ENCODE results near the gene FGFR3.

Gene FGFR3

GRCh38 chr4:1792832-1793495 is at the start of gene FGFR3:
TSS of gene FGFR3 (plus strand) at chr4:1793293. CDS start at chr4:1793935, 642 bp downstream.
- peak; percentile 35 to 58 for DNase-seq

- DNase-seq: no peak
These were observed 49.5 kb upstream of the FGFR3 start for GRCh38 chr4:1743551-1743950.

GRCh38 chr4:1743975-1744374 is 49.1 kb upstream of the FGFR3 start:
- DNase-seq: no peak

GRCh38 chr4:1744552-1744951 is 48.5 kb upstream of the FGFR3 start:
- no peak for DNase-seq

- DNase-seq: no peak
These were observed 47.9 kb upstream of the FGFR3 start for GRCh38 chr4:1745165-1745564.

GRCh38 chr4:1745697-1746096 is 47.4 kb upstream of the FGFR3 start:
- DNase-seq: no peak

- DNase-seq: peak; percentile 88 to 89
These were observed 46.8 kb upstream of the FGFR3 start for GRCh38 chr4:1746265-1746691.

- DNase-seq: no peak
These were observed 46.0 kb upstream of the FGFR3 start for GRCh38 chr4:1746919-1747602.

- DNase-seq: no peak
These were observed 45.5 kb upstream of the FGFR3 start for GRCh38 chr4:1747603-1747967.

- peak; percentile 88 to 92 for DNase-seq
These were observed 44.6 kb upstream of the FGFR3 start for GRCh38 chr4:1748465-1748995.

GRCh38 chr4:1749370-1749769 is 43.7 kb upstream of the FGFR3 start:
- no peak for DNase-seq

GRCh38 chr4:1749826-1750225 is 43.3 kb upstream of the FGFR3 start:
- DNase-seq: no peak

- DNase-seq: no peak
These were observed 42.5 kb upstream of the FGFR3 start for GRCh38 chr4:1750381-1751154.

- no peak for DNase-seq
These were observed 41.8 kb upstream of the FGFR3 start for GRCh38 chr4:1751155-1751918.

- DNase-seq: no peak
These were observed 41.2 kb upstream of the FGFR3 start for GRCh38 chr4:1751919-1752283.

- DNase-seq: peak in 1 of 2 donors; percentile 53
These were observed 40.6 kb upstream of the FGFR3 start for GRCh38 chr4:1752284-1753041.

GRCh38 chr4:1753294-1753696 is 39.8 kb upstream of the FGFR3 start:
- DNase-seq: no peak

GRCh38 chr4:1753697-1754311 is 39.3 kb upstream of the FGFR3 start:
- DNase-seq: no peak

GRCh38 chr4:1754336-1754735 is 38.8 kb upstream of the FGFR3 start:
- DNase-seq: no peak

GRCh38 chr4:1755297-1755696 is 37.8 kb upstream of the FGFR3 start:
- DNase-seq: no peak

GRCh38 chr4:1756079-1756478 is 37.0 kb upstream of the FGFR3 start:
- no peak for DNase-seq
